GM18873 (cell line): Measurements from ENCODE around the gene RCOR1.
"Not testable (repeated sequence)": the region's sequence is repeated elsewhere in the genome, so short reads cannot be mapped to it uniquely, and the experiment has no call there.

Experiments used
- ATAC-seq: cut with Tn5 transposase; IDR thresholded peaks from one replicate; pipeline ENCODE4 v1.9.1; 2021; ENCODE audit warnings: mild to moderate bottlenecking, moderate library complexity, moderate number of reproducible peaks; ENCODE audit not compliant: unreplicated experiment, low FRiP score

RCOR1 gene

DNA sequence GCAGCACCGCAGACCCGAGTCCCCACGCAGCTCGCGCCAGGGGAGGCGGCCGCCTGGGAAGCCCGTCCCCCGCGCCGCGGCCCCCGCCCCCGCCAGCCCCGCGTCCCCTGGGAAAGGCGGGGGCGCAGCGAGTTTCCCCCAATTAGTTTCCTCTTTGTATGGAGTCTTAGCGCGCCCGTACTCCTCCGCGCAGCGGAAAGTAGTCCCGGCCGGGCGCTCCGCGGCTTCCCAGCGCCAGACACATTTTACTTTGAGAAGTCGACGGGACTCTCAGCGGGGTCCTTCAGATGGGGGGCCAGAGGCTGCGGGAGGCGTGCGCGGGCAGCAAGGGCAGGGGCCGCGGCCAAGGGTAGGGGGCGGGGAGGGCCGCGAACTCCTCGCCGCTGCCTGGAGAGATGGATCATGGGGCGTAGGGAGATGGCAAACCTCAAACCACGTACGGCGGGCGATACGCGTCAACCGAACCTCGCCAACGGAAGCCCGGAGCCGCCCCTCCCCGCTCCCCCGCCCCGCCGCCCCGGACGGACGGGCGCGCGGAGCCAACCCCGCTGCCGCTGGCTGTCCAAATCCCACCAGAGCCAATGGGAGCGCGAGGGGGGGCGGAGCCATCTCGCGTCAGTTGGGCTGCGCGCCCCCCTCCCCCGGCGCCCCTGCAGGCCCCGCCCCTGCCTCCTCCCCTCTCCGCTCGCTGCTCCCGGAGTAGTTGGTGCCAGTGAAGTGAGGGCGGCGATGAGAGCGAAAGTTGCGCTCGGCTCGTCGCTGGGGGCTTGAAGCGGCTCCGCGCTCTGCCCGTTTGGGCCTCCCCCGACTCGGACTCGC lies at the start of gene RCOR1:
Gene RCOR1, plus strand, starts transcription at position 706 of the 819 bp plus-strand sequence. CDS start 238 bp downstream, outside the sequence.
- peak; percentile 71 for ATAC-seq

DNA sequence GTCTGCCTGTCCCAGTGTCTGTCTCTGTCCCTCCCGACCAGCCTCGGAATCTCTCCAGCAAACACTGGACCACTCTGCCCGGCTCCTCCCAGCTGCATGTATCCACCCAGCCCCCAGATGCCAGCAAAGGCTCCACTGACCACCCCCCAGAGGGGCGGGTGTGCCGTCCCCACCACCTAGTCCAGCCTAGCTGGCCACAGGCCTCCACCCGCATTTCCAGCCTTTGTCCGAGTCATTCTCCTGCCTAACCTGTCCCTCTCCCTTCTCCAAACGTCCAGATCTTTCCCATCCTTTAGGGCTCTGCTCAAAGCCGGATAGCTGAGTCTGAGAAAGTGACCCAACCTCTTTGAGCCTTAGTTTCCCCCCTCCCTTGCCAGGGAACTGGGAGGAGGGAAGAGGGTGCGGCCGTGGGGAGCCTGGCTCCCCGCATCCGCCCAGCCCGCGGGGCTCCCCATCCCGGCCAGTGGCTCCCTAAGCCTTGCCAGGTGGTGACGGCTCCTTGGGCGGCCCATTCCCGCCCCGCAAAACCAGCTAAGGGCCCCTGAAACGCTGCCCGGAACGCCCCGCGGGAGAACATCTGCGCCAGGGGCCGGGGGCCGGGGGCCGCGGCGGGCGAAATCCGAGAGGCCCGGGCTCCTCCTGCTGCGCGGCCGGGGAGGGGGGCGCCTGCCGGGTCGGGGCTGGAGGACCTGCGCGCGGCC lies 48.3 kb upstream of the RCOR1 start:
- no peak for ATAC-seq

- ATAC-seq: no peak
Measured at GRCh38 chr14:102544747-102545460, 47.5 kb upstream of the RCOR1 start.

DNA sequence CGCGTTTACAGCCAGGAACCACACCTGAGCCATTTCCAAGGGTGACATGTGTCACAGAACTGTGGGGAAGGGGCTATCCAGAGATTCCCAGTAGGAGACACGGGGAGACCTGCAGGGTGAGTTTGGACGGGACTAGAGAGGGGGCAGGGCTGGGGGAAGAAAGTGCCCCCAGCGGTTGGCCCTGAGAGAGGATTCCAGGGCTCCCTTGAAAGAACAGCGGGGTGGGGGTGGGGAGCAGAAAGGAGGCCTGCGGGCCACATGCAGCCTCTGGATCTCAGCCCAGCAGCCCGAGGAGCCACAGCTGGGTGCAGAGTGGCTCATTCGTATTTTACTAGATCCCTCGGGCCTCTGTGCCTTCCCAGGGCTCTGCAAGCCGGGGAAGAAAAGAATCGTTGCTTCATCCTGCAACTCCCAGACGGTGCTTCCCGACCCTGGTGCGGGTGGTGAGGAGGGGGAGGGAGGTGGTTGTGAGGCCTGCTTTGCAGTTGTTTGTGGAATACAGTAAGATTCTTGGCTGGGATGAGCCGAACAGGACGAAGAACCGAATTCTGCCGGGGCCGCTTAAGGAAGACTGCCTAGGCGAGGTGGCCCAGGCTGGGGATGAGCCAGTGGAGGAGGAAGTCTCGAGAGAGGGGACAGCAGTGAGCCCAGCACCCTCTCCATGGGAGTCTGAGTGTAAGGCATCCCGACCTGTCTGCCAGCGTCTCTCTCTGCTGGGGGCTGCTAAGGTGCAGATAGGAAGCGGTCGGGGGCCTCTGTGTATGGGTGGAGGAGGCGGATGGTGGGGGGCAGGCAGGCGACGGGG lies 46.8 kb upstream of the RCOR1 start:
- ATAC-seq: no peak

GRCh38 chr14:102548616-102549240 lies 43.7 kb upstream of the RCOR1 start:
- no peak for ATAC-seq

GRCh38 chr14:102550927-102551401 lies 41.5 kb upstream of the RCOR1 start:
- ATAC-seq: not testable (repeated sequence)

DNA sequence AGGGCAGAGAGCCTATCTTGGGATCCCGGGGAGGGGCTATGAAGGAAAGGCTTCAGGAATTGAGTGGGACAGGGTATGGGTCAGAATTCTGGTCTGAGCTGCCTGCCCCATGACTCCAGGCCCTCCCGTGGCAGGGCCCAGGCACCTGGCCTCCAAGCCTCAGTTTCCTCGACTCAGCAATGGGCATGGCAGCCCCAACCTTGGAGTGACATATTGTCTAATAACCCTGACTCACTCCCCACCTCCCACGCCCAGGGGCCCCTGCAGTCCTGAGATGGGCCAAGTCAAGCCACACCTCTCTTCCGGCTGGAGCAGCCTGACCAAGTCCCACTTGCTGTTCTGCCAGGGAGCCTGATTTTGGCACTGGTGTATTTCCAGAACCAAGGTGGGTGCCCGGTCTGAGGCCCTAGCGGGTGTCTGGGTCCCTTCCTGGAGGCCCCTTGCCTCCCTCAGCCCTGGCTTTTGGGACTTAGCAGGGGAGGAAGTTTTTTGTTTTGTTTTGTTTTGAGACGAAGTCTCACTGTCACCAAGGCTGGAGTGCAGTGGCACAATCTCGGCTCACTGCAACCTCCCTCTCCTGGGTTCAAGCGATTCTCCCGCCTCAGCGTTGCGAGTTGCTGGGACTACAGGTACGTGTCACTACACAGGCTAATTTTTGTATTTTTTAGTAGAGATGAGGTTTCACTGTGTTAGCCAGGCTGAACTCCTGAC lies 40.3 kb upstream of the RCOR1 start:
- ATAC-seq: no peak

DNA sequence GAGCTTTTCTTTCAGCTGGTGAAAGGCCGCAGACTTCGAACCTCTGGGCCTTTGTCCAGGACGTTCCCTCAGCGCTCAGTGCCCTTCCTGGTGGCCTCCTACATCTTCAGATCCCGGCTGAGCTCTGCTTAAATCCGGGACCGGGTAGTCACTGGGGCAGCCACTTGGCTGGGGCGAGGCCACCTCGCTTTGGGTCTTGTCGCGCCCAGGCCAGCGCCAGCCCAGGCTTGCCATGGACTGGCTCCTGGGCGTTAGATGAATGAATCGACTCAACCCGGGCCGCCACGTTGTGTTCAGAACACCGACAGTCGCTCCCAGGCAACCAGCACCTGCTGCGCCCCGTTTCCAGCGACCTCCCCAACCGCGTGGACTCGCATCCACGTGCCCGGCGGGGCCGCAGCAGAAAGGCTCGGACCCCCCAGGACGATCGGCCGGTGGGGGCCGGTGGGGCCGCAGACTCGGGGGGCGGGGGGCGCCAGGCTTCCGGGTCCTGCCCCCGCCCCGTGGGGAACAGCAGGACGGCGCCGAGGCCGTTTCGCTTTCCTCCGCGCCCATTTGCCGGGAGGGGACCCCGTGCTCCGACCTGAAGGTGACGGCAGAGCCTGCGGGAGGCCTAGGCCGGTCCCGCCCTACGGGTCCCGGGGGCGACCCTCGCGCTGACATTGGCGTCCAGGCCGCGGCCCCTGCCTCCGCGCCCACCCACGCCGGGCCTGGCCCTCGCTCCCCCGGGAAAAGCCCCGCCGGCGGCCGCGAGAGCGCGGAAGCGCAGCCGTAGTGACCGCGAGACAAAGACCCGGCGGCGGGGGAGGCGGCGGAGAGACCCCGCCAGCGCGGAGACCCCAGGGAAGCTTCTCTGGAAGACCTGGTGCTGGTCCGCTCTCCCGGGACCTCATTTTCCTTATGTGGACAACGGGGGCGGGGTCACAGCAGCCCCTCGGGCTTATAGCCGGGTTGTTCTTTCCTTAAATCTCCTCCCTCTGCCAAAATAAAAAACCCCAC lies 37.3 kb upstream of the RCOR1 start:
- ATAC-seq: no peak

GRCh38 chr14:102556098-102556677 lies 36.3 kb upstream of the RCOR1 start:
- no peak for ATAC-seq

- no peak for ATAC-seq
Measured at GRCh38 chr14:102557434-102558226, 34.8 kb upstream of the RCOR1 start.

GRCh38 chr14:102558556-102558955 lies 33.9 kb upstream of the RCOR1 start:
- no peak for ATAC-seq

GRCh38 chr14:102560458-102561261 lies 31.8 kb upstream of the RCOR1 start:
- ATAC-seq: no peak

DNA sequence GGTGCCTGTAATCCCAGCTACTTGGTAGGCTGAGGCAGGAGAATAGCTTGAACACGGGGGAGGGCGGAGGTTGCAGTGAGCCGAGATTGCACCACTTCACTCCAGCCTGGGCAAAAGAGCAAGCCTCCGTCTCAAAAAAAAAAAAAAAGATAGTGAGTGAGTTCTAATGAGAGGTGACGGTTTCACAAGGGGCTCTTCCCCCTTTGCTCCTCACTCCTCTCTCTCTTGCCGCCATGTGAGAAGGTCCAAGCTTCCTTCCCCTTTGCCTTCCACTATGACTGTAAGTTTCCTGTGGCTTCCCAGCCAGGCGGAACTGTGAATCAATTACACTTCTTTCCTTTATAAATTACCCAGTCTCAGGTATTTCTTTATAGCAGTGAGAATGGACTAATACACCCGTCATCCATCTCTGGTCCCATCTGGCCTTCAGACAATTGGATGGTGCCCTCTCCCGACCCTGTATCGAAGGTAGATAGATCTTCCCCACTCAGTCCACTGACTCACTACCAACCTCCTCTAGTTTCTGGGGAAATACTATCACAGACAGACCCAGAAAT lies 27.0 kb upstream of the RCOR1 start:
- ATAC-seq: no peak

GRCh38 chr14:102565959-102566358 lies 26.5 kb upstream of the RCOR1 start:
- ATAC-seq: no peak

DNA sequence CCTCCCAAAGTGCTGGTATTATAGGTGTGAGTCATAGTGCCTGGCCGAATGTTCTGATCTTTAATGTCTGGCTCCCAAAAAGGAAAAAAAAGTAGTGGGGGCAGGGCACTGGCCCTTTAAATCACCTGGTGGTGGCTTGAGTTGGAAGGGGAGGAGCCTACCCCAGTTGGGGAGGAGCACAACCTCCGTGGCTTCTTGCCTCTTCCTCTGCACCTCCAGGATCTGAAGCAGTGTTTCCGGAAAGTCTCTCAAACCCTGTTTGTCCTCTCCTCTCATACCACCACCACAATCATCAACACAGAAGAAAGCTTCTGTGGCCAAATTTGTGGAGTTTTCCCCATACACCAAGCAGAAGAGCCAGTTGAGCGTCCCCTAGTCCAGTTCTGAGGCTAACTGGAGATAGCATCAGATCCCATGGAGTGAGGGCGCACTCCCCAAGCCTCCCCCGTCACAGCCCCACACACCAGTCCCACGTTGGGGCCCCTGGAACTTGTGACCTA lies 24.3 kb upstream of the RCOR1 start:
- ATAC-seq: no peak
